ENCODE data around the gene VILL.

DNA sequence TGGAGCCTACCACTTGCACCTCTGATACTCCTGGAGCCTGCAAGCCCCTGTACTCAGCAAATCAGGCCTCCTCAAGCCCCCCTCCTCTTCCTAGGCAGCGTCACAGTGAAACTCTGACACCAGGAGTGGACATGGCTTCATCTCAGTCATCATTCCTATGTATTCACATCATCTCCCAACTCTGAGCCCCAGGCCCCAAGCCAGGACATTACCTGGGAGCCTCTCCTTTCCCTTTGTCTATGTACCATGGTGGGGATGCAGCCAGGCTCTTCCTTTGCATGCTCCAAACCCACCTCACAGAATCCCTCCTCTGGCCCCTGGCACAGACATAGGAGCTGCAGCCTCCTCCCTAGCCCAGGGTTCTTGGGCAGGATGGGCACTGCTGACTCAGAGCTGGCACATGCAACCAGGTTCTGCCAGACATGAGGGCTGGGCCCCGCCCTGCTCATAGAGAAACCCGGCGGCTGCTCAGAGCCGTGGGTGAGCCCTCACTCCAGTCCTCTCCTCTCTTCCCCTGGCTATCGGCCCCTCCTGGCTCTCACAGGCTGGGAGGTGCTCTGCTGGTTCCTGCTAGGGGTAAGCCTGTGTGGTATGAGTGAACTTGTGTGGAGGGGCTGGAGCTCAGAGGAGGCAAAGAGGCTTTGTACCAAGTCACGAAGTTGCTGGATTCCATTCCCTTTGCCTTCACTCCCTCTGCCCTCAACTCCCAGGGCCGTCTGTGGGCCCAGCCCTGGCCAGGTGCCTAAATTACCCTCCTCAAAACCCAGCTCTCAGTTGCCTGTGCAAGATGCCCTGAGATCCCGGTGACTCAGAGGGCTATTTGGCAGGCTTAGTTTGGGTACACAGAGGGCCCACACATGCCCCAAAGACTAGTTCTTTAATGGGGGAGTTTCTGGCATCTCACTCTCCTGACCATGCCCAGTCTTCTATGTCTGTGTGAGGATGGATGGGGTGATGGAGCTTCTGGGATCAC lies 40.7 kb downstream of the VILL start:
- no peak for TF ChIP-seq EZH2phosphoT487 (IDR thresholded peaks at IDR 0.05; ENCODE audit: low read depth)
- no peak for TF ChIP-seq CTCF (IDR thresholded peaks at IDR 0.05; ENCODE audit: low read depth, low read length)

Measured in OCI-LY3 (cell line).